Neutrophil (primary cell): Measurements from ENCODE around the gene FLT1.

Experiments
- H3K27ac ChIP-seq: fragments of 200-600 bp; sonication (generic); 2 replicates; pipeline ENCODE4 v1.5.1; 2016; ENCODE audit warnings: mild to moderate bottlenecking, moderate library complexity
- H3K27me3 ChIP-seq: fragments of 200-600 bp; sonication (generic); 2 replicates; pipeline ENCODE4 v1.6.0; 2016; ENCODE audit warnings: mild to moderate bottlenecking
- H3K36me3 ChIP-seq: fragments of 200-600 bp; sonication (generic); 2 replicates; pipeline ENCODE4 v1.5.1; 2017
- H3K4me1 ChIP-seq, 2 experiments: fragments of 200-600 bp in 1 of 2; sonication (generic) in 1 of 2; 1 replicate in 1 of 2; 2 replicates in 1 of 2; pipeline versions ENCODE4 v1.5.1 to v1.6.1; 2013 to 2016; ENCODE audit warnings: low read depth in 1 of 2, low read length in 1 of 2, mild to moderate bottlenecking in 1 of 2, moderate library complexity in 1 of 2; ENCODE audit not compliant: control insufficient read depth in 1 of 2, insufficient read depth in 1 of 2
- H3K4me3 ChIP-seq, 2 experiments: fragments of 200-600 bp in 1 of 2; sonication (generic) in 1 of 2; 1 replicate in 1 of 2; 2 replicates in 1 of 2; pipeline ENCODE4 v1.5.1; 2013 to 2016; ENCODE audit warnings: low read depth in 1 of 2, low read length in 1 of 2, mild to moderate bottlenecking in 1 of 2, moderate library complexity in 1 of 2
- H3K9me3 ChIP-seq: fragments of 200-600 bp; sonication (generic); 2 replicates; pipeline ENCODE4 v1.5.1; 2016
- CTCF ChIP-seq: fragments of 200-600 bp; sonication (generic); IDR thresholded peaks from 2 replicates; pipeline ENCODE4 v1.5.1; 2016; ENCODE audit warnings: antibody characterized with exemption

Gene FLT1

GRCh38 chr13:28510542-28510941 is 15.6 kb upstream of the FLT1 start:
- H3K9me3 ChIP-seq: no peaks in the 10 kb centered on the region
- H3K4me3 ChIP-seq: no peak overlapping the region
- no peaks in the 10 kb centered on the region for H3K27me3 ChIP-seq
- H3K4me1 ChIP-seq: peaks cover 4% of the 10 kb centered on the region in 2 experiments
- TF ChIP-seq CTCF: no peak
- no peak overlapping the region for H3K27ac ChIP-seq
- no peaks in the 10 kb centered on the region for H3K36me3 ChIP-seq

DNA sequence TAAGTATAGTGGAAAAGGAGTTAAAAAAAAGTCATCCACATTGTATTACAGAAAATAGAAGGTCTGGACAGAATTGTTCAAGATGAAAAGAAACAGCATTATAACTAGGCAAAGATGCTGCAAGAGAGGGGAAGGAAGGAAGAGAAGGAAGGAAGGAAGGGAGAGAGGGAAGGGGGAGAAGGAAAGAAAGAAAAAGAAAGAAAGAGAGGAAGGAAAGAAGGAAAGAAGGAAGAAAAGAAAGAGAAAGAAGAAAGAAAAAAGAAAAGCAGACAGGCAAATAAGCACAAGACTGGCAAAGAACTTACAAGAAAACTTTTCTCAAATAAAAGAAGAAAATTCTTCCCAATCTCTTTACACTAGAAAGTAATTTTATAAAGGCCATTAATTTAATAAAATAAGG is 15.1 kb upstream of the FLT1 start:
- no peak overlapping the region for H3K27ac ChIP-seq
- H3K27me3 ChIP-seq: no peaks in the 10 kb centered on the region
- no peak for TF ChIP-seq CTCF
- peaks cover 6% of the 10 kb centered on the region in 2 experiments for H3K4me1 ChIP-seq
- H3K9me3 ChIP-seq: no peaks in the 10 kb centered on the region
- H3K4me3 ChIP-seq: no peak overlapping the region
- H3K36me3 ChIP-seq: no peaks in the 10 kb centered on the region

- no peak overlapping the region for H3K4me3 ChIP-seq
- no peak overlapping the region for H3K27ac ChIP-seq
- peaks cover 6% of the 10 kb centered on the region in 2 experiments for H3K4me1 ChIP-seq
- H3K27me3 ChIP-seq: no peaks in the 10 kb centered on the region
- no peaks in the 10 kb centered on the region for H3K9me3 ChIP-seq
- TF ChIP-seq CTCF: no peak
- H3K36me3 ChIP-seq: no peaks in the 10 kb centered on the region
Observed at GRCh38 chr13:28505543-28506135, 10.7 kb upstream of the FLT1 start.

GRCh38 chr13:28503182-28503967 is 8.4 kb upstream of the FLT1 start:
- TF ChIP-seq CTCF: no peak
- peaks cover 6% of the 10 kb centered on the region in 2 experiments for H3K4me1 ChIP-seq
- H3K36me3 ChIP-seq: no peaks in the 10 kb centered on the region
- no peak overlapping the region for H3K27ac ChIP-seq
- no peak overlapping the region for H3K4me3 ChIP-seq
- H3K9me3 ChIP-seq: no peaks in the 10 kb centered on the region
- peaks cover 3% of the 10 kb centered on the region for H3K27me3 ChIP-seq

DNA sequence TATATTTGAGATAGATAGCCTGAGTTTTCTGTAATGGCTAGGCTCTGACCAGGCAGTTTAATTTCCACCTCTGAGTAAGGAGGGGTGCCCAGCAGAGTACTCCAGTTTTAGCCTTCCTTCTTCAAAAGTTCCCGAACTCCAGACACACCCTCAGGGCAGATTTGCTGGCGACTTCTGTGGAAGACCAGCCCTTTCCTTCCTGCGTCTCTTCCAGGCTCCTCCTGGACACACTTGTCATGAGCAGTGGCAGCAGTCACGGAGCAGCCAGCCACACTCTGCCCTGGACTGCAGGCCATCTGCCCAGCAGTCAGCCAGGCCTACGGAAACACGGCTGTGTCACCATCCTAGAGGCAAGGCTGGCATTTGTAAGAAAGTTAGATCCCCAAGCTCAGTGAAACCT is 6.6 kb upstream of the FLT1 start:
- no peak for TF ChIP-seq CTCF
- Histone ChIP-seq H3K9me3 (no peaks in the 10 kb centered on the region), H3K4me1 (peaks cover 6 to 7% of the 10 kb centered on the region in 2 experiments), H3K27me3 (peaks cover 21% of the 10 kb centered on the region), H3K27ac (no peak overlapping the region), H3K4me3 (no peak overlapping the region), H3K36me3 (no peaks in the 10 kb centered on the region)
